GM12801 (cell line): ENCODE results near the gene MPND.

Source experiments
- TF ChIP-seq, protein P1 (sequence below): IDR thresholded peaks from one replicate; pipeline ENCODE4 v1.5.1; 2011; ENCODE audit warnings: control low read depth; ENCODE audit not compliant: insufficient read length; ENCODE audit errors: extremely low read depth

MPND gene

DNA sequence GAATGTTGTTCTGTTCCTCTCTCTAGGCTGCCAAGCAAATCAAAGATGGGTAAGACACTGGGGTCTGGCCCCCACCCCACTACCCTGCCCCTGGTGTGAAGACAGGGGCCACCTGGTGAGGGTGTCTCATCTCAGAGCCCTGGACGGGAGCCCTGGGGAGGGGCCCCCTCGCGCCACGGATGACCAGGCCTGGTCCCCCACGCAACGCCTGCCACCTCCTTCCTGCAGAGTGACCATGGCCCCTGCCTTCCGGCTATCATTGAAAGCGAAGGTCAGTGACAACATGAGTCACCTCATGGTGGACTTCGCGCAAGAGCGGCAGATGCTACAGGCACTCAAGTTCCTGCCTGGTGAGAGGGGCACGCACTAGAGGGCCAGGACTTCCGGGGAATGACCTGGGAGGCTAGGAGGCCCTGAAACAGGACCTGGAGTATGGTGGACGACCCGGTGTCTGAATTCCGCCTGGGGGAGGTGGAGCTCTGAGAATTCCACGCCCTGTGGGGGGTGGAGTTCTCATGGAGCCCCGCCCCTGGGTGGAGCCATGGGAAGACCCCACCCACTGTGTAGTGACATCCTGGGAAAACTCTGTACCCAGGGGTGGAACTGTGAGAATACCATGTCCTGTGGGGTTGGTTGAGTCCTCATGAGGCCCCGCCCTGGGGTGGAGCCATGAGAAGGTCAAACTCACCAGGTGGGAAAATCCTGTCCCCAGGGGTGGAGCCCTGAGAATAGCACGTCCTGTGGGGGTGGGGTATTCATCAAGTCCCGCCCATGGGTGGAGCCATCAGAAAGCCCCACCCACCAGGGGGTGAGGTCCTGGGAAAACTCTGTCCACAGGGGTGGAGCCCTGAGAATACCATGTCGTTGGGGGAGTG lies 32.9 kb upstream of the MPND start:
- TF ChIP-seq, protein P1, sequence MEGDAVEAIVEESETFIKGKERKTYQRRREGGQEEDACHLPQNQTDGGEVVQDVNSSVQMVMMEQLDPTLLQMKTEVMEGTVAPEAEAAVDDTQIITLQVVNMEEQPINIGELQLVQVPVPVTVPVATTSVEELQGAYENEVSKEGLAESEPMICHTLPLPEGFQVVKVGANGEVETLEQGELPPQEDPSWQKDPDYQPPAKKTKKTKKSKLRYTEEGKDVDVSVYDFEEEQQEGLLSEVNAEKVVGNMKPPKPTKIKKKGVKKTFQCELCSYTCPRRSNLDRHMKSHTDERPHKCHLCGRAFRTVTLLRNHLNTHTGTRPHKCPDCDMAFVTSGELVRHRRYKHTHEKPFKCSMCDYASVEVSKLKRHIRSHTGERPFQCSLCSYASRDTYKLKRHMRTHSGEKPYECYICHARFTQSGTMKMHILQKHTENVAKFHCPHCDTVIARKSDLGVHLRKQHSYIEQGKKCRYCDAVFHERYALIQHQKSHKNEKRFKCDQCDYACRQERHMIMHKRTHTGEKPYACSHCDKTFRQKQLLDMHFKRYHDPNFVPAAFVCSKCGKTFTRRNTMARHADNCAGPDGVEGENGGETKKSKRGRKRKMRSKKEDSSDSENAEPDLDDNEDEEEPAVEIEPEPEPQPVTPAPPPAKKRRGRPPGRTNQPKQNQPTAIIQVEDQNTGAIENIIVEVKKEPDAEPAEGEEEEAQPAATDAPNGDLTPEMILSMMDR: no peak

DNA sequence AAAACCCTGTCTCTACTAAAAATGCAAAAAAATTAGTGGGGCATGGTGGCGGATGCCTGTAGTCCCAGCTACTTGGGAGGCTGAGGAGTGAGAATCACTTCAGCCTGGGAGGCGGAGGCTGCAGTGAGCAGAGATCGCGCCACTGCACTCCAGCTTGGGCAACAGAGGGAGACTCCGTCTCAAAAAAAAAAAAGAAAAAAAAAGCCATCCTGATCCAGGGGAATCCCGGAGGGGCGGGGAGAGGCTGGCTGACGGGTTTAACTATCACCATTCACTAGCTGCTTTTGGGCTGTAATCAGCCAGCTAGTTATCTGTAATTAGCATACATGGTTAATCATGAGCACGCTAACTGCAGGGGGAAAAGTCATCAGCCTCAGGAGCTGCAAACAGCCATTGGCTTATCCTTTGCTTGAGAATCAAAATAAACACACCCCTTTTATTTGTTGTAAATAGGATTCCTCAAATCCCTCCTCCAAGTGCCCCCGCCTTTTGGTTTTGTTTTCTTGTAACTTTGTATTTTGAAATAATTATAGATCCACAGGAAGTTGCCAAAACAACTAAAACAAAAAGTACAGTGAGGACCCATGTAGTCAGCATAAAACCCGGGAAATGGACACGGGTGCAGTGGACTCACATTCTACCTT lies 29.4 kb upstream of the MPND start:
- TF ChIP-seq, protein P1: no peak

DNA sequence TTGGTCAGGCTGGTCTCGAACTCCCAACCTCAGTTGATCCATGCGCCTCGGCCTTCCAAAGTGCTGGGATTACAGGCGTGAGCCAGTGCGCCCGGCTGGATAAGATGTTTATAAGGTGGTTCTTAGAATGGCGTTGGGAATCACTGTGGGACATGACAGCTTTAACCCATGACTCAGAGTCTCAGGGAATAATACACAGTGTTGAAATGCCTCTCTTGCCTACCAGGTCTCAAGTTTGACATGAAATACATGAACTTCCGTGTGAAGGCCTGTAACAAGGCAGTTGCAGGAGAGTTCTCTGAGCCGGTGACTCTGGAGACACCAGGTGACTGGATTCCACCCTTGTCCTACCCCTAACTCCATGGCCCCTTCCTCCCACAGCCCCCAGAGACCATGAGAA lies 26.4 kb upstream of the MPND start:
- TF ChIP-seq, protein P1: no peak

DNA sequence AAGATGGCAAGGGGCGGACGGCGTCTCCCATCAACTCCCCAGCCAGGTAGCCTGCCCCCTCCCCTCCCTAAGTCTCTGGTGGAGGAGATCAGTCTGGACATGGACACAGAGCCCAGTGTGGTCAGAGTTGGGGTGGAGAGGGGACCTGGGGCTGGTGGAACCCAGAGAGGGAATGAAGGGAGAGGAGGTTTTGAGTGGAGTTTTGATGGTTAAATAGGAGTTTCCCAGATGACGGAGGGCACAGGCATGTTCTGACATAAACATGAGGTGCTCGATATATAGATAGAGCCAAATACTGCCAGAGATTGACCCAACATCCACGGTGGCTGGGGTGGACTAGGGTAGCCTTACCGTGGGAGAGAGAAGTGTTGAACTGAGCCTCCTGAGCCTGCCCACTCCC lies 24.9 kb upstream of the MPND start:
- TF ChIP-seq, protein P1: no peak

DNA sequence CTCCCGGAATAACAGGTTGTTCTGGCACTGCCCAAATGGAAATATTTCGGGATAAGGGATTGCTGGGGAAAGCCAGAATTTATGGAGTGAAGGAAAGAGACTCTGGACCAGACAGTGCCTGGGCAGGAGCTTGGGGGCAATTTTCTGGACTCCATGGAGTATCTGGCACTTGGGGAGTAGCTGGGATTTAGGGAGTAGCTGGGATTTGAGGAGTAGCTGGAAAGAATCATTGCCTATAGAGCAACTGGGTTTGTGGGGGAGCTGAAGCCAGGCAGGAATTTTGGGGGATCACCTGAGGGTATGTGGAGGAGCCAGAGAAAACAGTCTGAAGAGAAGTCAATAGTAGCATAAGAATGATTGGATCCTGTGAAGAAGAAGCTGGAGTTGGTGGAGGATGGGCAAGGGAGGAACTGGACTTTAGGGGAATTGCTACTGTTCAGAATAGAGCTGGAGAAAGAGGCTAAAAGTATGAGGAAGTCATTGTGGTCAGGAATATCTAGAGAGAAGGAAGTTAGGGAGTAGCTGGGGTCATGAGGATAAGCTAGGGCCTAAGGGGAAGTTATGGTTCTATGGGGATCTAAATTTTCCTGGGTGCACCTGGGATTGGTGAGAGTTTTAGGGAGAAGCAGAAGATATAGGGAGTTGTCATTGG lies 24.2 kb upstream of the MPND start:
- TF ChIP-seq, protein P1: no peak

DNA sequence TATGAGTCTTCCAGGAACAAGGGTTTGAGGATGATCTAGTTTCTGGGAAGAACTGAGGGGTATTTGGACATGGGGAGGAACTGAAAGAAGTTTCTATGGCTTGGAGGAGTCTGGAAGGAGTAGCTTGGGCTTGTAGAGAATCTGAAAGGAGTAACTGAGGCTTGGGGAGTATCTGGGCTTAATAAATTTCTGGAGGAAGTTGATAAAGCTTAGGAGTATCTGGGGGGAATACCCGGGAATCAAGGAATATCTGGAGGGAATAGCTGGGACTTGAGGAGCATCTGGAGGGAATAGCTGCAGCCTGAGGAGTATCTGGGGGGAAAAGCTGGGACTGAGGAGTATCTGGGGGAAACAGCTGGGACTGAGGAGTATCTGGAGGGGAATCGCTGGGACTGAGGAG lies 22.9 kb upstream of the MPND start:
- TF ChIP-seq, protein P1: no peak

DNA sequence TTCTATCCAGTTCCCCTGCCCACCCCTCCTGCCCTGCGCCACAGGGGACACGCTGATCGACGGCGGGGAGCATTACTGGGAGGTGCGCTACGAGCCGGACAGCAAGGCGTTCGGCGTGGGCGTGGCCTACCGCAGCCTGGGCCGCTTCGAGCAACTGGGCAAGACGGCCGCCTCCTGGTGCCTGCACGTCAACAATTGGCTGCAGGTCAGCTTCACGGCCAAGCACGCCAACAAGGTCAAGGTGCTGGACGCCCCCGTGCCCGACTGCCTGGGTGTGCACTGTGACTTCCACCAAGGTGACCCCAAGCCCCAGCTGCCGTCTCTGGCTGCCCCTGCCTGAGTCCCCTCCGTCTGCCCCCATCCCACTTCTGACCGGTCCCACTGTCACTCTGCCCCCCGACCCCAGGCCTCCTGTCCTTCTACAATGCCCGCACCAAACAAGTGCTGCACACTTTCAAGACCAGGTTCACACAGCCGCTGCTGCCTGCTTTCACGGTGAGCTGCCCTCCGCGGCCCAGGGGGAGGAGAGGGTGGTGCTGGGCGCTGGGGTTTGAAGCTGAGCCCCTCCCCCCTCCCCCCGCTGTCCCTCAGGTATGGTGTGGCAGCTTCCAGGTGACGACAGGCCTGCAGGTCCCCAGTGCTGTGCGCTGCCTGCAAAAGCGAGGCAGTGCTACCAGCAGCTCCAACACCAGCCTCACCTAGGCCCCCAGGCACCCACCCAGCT lies 20.3 kb upstream of the MPND start:
- TF ChIP-seq, protein P1: no peak
